ENCODE measurements around the gene RAB11FIP4. TPM values are rescaled to one million over a fixed set of nuclear protein-coding genes. Genes with fewer than 3 reads are reported as not detected.

The RAB11FIP4 gene
- total and polyA plus RNA-seq, 2 donors (not counting 3 experiments of a cell fraction or from before 2014, with no cell fraction given) = 0.08 to 0.38 TPM

DNA sequence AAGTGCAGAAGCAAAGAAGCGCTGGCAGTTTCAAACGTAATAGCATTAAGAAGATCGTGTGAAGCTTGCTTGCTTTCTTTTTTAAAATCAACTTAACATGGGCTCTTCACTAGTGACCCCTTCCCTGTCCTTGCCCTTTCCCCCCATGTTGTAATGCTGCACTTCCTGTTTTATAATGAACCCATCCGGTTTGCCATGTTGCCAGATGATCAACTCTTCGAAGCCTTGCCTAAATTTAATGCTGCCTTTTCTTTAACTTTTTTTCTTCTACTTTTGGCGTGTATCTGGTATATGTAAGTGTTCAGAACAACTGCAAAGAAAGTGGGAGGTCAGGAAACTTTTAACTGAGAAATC lies 17.4 kb upstream of the RAB11FIP4 start:
- Histone ChIP-seq H3K79me2 (ENCODE audit: control insufficient read depth, insufficient read depth, low read length) (no peaks in the 10 kb centered on the region), H3K36me3 (ENCODE audit: control insufficient read depth in 2 of 2, extremely low read depth in 1 of 2, insufficient read depth in 2 of 2, low read length in 2 of 2) (peaks cover 0 to 9% of the 10 kb centered on the region in 2 experiments), H3K9ac (replicated peaks; ENCODE audit: extremely low read depth, insufficient read depth, low read length) (no peak overlapping the region), H2AFZ (ENCODE audit: low read depth, low read length) (no peak overlapping the region), H3K4me1 (ENCODE audit: control insufficient read depth, extremely low read depth, insufficient read depth, low read length) (peaks cover 10% of the 10 kb centered on the region), H3K4me3 (replicated peaks in 1 of 3; ENCODE audit: insufficient read depth in 1 of 3, low read depth in 1 of 3, low read length in 3 of 3) (no peak overlapping the region), H3K27ac (ENCODE audit: insufficient read depth, low read depth, low read length) (no peak overlapping the region), H3K9me1 (replicated peaks; ENCODE audit: control insufficient read depth, extremely low read depth, insufficient read depth, low read length) (no peaks in the 10 kb centered on the region), H3K27me3 (ENCODE audit: control insufficient read depth in 2 of 2, insufficient read depth in 2 of 2, low read length in 2 of 2) (no peaks in the 10 kb centered on the region), H3K4me2 (ENCODE audit: insufficient read depth, low read length) (no peak overlapping the region), H4K20me1 (replicated peaks; ENCODE audit: control insufficient read depth, extremely low read depth, insufficient read depth, low read length) (no peaks in the 10 kb centered on the region), H3K9me3 (replicated peaks; ENCODE audit: control insufficient read depth, insufficient read depth, low read length) (no peaks in the 10 kb centered on the region)
- ChIA-PET POLR2A (no interaction called here), CTCF (no interaction called here)
- FAIRE-seq (no peak), DNase-seq (ENCODE audit: low read depth, low spot score) (no peak)
- intact Hi-C loops (cut with micrococcal nuclease) = loop anchor here (5.0 to 10.0 kb wide), 2 partner anchors 137 to 469 kb away; partner anchors contain the start of gene TEFM
- TF ChIP-seq POLR2A (IDR thresholded peaks at IDR 0.05; ENCODE audit: low read depth, low read length) = no peak
- TF ChIP-seq JUN (IDR thresholded peaks at IDR 0.05; ENCODE audit: borderline replicate concordance, insufficient read depth, insufficient read length, low read depth) = no peak
- TF ChIP-seq POLR2AphosphoS5 (IDR thresholded peaks at IDR 0.05; ENCODE audit: insufficient read depth, low read depth, low read length) = no peak
- BruUV-seq (replicated peaks) = no TSS peak
- dilution Hi-C loops (cut with MboI; ENCODE audit: extremely low pct_ligation_motif_present, low sequenced_read_pairs) = no loop called here

DNA sequence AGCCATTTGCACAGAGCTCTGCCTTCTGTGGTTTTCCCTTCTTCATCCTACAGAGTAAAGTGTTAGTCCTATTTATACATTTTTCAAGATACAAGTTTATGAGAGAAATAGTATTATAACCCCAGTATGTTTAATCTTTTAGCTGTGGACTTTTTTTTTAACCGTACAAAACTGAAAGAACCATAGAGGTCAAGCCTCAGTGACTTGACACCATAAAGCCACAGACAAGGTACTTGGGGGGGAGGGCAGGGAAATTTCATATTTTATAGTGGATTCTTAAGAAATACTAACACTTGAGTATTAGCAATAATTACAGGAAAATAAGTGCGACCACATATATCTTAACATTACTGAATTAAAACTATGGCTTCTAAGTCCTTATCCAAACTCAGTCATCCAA lies 17.0 kb upstream of the RAB11FIP4 start:
- TF ChIP-seq, protein P1, sequence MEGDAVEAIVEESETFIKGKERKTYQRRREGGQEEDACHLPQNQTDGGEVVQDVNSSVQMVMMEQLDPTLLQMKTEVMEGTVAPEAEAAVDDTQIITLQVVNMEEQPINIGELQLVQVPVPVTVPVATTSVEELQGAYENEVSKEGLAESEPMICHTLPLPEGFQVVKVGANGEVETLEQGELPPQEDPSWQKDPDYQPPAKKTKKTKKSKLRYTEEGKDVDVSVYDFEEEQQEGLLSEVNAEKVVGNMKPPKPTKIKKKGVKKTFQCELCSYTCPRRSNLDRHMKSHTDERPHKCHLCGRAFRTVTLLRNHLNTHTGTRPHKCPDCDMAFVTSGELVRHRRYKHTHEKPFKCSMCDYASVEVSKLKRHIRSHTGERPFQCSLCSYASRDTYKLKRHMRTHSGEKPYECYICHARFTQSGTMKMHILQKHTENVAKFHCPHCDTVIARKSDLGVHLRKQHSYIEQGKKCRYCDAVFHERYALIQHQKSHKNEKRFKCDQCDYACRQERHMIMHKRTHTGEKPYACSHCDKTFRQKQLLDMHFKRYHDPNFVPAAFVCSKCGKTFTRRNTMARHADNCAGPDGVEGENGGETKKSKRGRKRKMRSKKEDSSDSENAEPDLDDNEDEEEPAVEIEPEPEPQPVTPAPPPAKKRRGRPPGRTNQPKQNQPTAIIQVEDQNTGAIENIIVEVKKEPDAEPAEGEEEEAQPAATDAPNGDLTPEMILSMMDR (IDR thresholded peaks at IDR 0.05; ENCODE audit: extremely low read depth in 1 of 2, insufficient read depth in 1 of 2, low read depth in 1 of 2, low read length in 2 of 2) = no peak
- no peak for TF ChIP-seq GATA2 (IDR thresholded peaks at IDR 0.05; ENCODE audit: insufficient read depth, insufficient read length, low read depth, low read length)
- TF ChIP-seq FOS (IDR thresholded peaks at IDR 0.05; ENCODE audit: borderline replicate concordance, insufficient read depth, low read length) = no peak
- TF ChIP-seq POLR2A (IDR thresholded peaks at IDR 0.05; ENCODE audit: low read depth, low read length) = no peak
- no peak for TF ChIP-seq JUN (IDR thresholded peaks at IDR 0.05; ENCODE audit: borderline replicate concordance, insufficient read depth, insufficient read length, low read depth)
- TF ChIP-seq, protein P2, sequence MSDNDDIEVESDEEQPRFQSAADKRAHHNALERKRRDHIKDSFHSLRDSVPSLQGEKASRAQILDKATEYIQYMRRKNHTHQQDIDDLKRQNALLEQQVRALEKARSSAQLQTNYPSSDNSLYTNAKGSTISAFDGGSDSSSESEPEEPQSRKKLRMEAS (IDR thresholded peaks at IDR 0.05; ENCODE audit: insufficient read depth, insufficient read length) = no peak
- no peak for TF ChIP-seq EZH2 (IDR thresholded peaks at IDR 0.05; ENCODE audit: borderline replicate concordance, low read depth, low read length, severe bottlenecking)
- TF ChIP-seq MYC (IDR thresholded peaks at IDR 0.05; ENCODE audit: low read depth, low read length) = no peak
- no peak for TF ChIP-seq POLR2AphosphoS5 (IDR thresholded peaks at IDR 0.05; ENCODE audit: insufficient read depth, low read depth, low read length)
- H3K4me1 ChIP-seq (ENCODE audit: control insufficient read depth, extremely low read depth, insufficient read depth, low read length) = peaks cover 10% of the 10 kb centered on the region
- dilution Hi-C loops (cut with MboI; ENCODE audit: extremely low pct_ligation_motif_present, low sequenced_read_pairs) (no loop called here), intact Hi-C loops (cut with micrococcal nuclease) (loop anchor here (5.0 to 10.0 kb wide), 2 partner anchors 137 to 470 kb away; partner anchors contain the start of gene TEFM)
- H3K4me3 ChIP-seq (replicated peaks in 1 of 3; ENCODE audit: insufficient read depth in 1 of 3, low read depth in 1 of 3, low read length in 3 of 3) = no peak overlapping the region
- no peak overlapping the region for H3K27ac ChIP-seq (ENCODE audit: insufficient read depth, low read depth, low read length)
- no peaks in the 10 kb centered on the region for H3K9me3 ChIP-seq (replicated peaks; ENCODE audit: control insufficient read depth, insufficient read depth, low read length)
- H3K36me3 ChIP-seq (ENCODE audit: control insufficient read depth in 2 of 2, extremely low read depth in 1 of 2, insufficient read depth in 2 of 2, low read length in 2 of 2) = peaks cover 0 to 9% of the 10 kb centered on the region in 2 experiments
- H3K4me2 ChIP-seq (ENCODE audit: insufficient read depth, low read length) = no peak overlapping the region
- H3K79me2 ChIP-seq (ENCODE audit: control insufficient read depth, insufficient read depth, low read length) = no peaks in the 10 kb centered on the region
- BruUV-seq (replicated peaks) = no TSS peak
- no peaks in the 10 kb centered on the region for H3K9me1 ChIP-seq (replicated peaks; ENCODE audit: control insufficient read depth, extremely low read depth, insufficient read depth, low read length)
- no peaks in the 10 kb centered on the region for H4K20me1 ChIP-seq (replicated peaks; ENCODE audit: control insufficient read depth, extremely low read depth, insufficient read depth, low read length)
- ChIA-PET CTCF (no interaction called here), POLR2A (no interaction called here)
- no peak for FAIRE-seq
- H3K9ac ChIP-seq (replicated peaks; ENCODE audit: extremely low read depth, insufficient read depth, low read length) = no peak overlapping the region
- no peaks in the 10 kb centered on the region for H3K27me3 ChIP-seq (ENCODE audit: control insufficient read depth in 2 of 2, insufficient read depth in 2 of 2, low read length in 2 of 2)
- H2AFZ ChIP-seq (ENCODE audit: low read depth, low read length) = no peak overlapping the region
- no peak for DNase-seq (ENCODE audit: low read depth, low spot score)
